Astrocyte of the cerebellum (primary cell): Measurements from ENCODE around the gene EID3.

Experiments used
- DNase-seq: peaks from one replicate; pipeline ENCODE4 v3.0.0-alpha.2; 2011; ENCODE audit warnings: low read depth
- H3K4me3 ChIP-seq: 2 replicates; pipeline ENCODE4 v1.5.1; 2011; ENCODE audit warnings: mild to moderate bottlenecking, low read depth, low read length, moderate library complexity
- CTCF ChIP-seq: IDR thresholded peaks from 2 replicates; pipeline ENCODE4 v1.5.1; 2012; ENCODE audit warnings: low read length, low read depth, moderate library complexity, mild to moderate bottlenecking; ENCODE audit errors: missing control alignments
- in situ Hi-C: cut with HindIII; loops from 2 replicates; pipeline ENCODE4 v1.10.0; 2017; ENCODE audit warnings: low sequenced_read_pairs

EID3 gene

GRCh38 chr12:104305349-104305748 is 1.8 kb downstream of the EID3 start:
- DNase-seq, result no peak
- in situ Hi-C loops, result no loop called here
- TF ChIP-seq CTCF, result no peak
- no peak overlapping the region for H3K4me3 ChIP-seq

GRCh38 chr12:104306376-104306775 is 2.8 kb downstream of the EID3 start:
- DNase-seq, result no peak
- H3K4me3 ChIP-seq, result no peak overlapping the region
- in situ Hi-C loops, result no loop called here
- TF ChIP-seq CTCF, result no peak

GRCh38 chr12:104306943-104307654 is 3.6 kb downstream of the EID3 start:
- in situ Hi-C loops, result no loop called here
- no peak overlapping the region for H3K4me3 ChIP-seq
- DNase-seq, result no peak
- TF ChIP-seq CTCF, result no peak

GRCh38 chr12:104307655-104308000 is 4.1 kb downstream of the EID3 start:
- TF ChIP-seq CTCF, result no peak
- in situ Hi-C loops, result no loop called here
- DNase-seq, result no peak
- no peak overlapping the region for H3K4me3 ChIP-seq

GRCh38 chr12:104309446-104309993 is 6.0 kb downstream of the EID3 start:
- in situ Hi-C loops, result no loop called here
- DNase-seq, result no peak
- TF ChIP-seq CTCF, result no peak
- no peak overlapping the region for H3K4me3 ChIP-seq

GRCh38 chr12:104310751-104311633 is 7.5 kb downstream of the EID3 start:
- no peak for DNase-seq
- in situ Hi-C loops, result no loop called here

More at GRCh38 chr12:104310751-104311633, 7.5 kb downstream of the EID3 start:
- no peak overlapping the region for H3K4me3 ChIP-seq
- no peak for TF ChIP-seq CTCF
